Right lung (tissue), 10 donors: ENCODE data around the gene EPB41L4B. TPM values are rescaled to one million over a fixed set of nuclear protein-coding genes. Genes with fewer than 3 reads are reported as not detected.
"Not testable (repeated sequence)": the region's sequence is repeated elsewhere in the genome, so short reads cannot be mapped to it uniquely, and the experiment has no call there.

ENCODE experiments used
- DNase-seq, 2 donors: peaks; one replicate each; pipeline ENCODE4 v3.0.0-alpha.2; 2013
- long read RNA-seq, 8 donors: transcript quantifications; one replicate each; lab custom pipeline, GENCODE V29; 2026
- polyA plus RNA-seq, 5 donors: library from polyadenylated mRNA; unstranded; fragments of 120-200 nt; gene quantifications; one replicate each; pipeline versions ENCODE4 v1.2.1 to v1.2.3, GENCODE V29; 2013; ENCODE audit warnings: inconsistent platforms in 1 of 5, low replicate concordance in 1 of 5; ENCODE audit not compliant: insufficient read length in 5 of 5, insufficient read depth in 1 of 5

Gene EPB41L4B
- 10 to 100 TPM; 11.7 to 15.5 (median 13.2) TPM for polyA plus RNA-seq
- long read RNA-seq, donor 1, full-length matches to known transcripts: 4 of 4 reads
- long read RNA-seq, donor 1, partial matches to known transcripts: 0 of 4 reads
- long read RNA-seq, donor 1, other reads (novel, unspliced or antisense): 0 of 4 reads
- long read RNA-seq, donor 2, full-length matches to known transcripts: 1 of 1 reads
- long read RNA-seq, donor 2, partial matches to known transcripts: 0 of 1 reads
- long read RNA-seq, donor 2, other reads (novel, unspliced or antisense): 0 of 1 reads
- long read RNA-seq, donor 3: 0 reads
- long read RNA-seq, donor 4, full-length matches to known transcripts: 1 of 1 reads
- long read RNA-seq, donor 4, partial matches to known transcripts: 0 of 1 reads
- long read RNA-seq, donor 4, other reads (novel, unspliced or antisense): 0 of 1 reads
- long read RNA-seq, donor 5: 0 reads
- long read RNA-seq, donor 6, full-length matches to known transcripts: 5 of 5 reads
- long read RNA-seq, donor 6, partial matches to known transcripts: 0 of 5 reads
- long read RNA-seq, donor 6, other reads (novel, unspliced or antisense): 0 of 5 reads
- long read RNA-seq, donor 7, full-length matches to known transcripts: 3 of 3 reads
- long read RNA-seq, donor 7, partial matches to known transcripts: 0 of 3 reads
- long read RNA-seq, donor 7, other reads (novel, unspliced or antisense): 0 of 3 reads
- long read RNA-seq, donor 8, full-length matches to known transcripts: 1 of 1 reads
- long read RNA-seq, donor 8, partial matches to known transcripts: 0 of 1 reads
- long read RNA-seq, donor 8, other reads (novel, unspliced or antisense): 0 of 1 reads

DNA sequence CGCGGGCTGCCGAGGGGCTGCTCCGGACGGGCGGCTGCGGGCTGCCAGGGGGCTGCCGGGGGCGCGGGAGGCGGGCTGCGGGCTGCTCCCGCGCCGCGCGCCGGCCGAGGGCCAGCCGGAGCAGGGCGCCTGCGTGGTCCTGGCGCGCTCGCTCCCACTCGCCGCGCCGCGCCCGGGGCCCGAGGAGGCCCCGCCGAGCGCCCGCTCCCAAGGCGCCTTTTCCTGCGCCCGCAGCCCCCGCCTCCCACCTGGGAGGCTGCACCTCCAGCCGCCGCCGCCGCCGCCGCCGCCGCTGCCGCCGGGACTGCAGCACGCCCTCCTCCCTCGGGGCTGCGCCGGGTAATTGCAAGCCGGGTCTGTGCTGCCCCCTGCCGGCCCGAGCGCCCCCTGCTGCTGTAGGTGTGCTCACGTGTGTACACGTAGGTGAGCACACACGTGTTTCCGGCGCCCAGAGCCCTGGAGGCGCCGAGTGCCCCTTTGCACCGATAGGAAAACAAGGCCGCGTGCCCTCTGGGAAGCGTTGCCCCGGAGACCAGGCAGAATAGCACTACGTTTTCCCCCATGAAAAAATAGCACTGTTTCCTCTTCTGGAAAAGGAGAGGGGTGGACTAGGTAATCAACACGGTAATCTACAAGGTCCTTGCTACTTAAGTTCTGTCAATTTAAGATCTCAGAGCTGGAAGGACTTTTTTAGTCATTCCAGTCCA is at the start of gene EPB41L4B:
Gene EPB41L4B, minus strand, starts transcription at position 318 of the 707 bp plus-strand sequence. CDS start 613 bp downstream, outside the sequence.
- DNase-seq: peak; percentile 76 to 79

DNA sequence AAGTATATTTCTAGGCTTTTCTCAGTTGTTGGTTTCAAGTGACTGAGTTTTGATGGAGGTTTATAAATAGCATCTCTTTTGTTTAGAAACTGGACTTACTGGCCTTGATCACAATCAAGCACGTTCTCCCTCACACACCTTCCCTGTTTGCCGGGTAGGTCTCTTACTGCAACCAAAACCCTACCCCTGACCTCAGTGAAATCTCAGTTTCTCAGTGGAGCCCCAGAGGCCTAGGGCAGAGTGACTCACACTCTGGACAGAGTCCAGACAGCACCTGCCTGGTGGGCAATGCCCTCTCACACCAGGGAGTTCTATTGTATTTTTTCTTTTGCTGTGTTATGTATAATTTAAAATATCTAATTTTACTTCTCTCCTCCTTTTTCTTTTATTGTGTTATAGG is 48.4 kb upstream of the EPB41L4B start:
- DNase-seq: no peak

- DNase-seq: no peak
Measured at GRCh38 chr9:109360771-109361170, 39.9 kb upstream of the EPB41L4B start.

DNA sequence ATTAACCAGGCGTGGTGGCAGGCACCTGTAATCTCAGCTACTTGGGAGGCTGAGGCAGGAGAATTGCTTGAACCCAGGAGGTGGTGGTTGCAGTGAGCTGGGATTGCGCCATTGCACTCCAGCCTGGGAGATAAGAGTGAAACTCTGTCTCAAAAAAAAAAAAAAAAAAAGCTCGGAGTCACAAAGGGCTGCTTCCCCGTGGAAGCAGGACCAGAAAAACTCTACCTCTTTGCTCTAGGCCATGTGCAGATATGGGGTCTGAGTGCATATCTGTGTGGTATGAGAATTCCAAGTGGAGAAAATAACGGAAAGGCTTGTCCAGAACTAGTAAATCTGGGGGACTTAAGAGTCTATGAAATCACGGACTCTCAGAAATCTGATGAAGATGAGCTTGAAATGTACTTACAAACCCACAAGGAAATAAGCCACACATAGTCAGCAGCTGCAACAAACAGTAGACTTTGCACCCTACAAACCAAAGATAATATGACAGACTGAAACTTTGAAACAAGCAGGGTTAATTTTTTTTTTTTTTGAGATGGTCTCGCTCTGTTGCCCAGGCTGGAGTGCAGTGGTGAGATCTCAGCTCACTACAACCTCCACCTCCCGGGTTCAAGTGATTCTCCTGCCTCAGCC is 38.2 kb upstream of the EPB41L4B start:
- not testable (repeated sequence) for DNase-seq

GRCh38 chr9:109355564-109356297 is 34.9 kb upstream of the EPB41L4B start:
- no peak for DNase-seq

DNA sequence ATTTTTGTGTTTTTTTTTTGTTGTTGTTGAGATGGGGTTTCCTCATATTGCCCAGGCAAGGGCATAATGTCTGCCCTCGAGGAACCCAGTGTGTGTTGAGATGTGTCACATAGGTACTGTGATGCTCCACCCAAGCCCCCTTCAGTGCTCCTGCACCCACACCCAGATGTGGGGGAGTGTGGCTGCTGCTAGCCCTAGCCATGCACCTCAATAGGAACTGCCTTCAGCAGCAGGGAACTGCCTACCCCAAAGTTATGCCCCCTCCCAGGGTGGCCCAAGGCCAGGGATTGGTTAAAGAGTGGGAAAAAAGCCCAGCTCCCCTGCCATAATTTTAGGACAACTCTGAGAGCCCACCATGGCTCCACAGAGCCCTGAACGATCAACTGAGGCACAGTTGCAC is 33.3 kb upstream of the EPB41L4B start:
- DNase-seq: no peak

- no peak for DNase-seq
Measured at GRCh38 chr9:109351032-109351431, 30.2 kb upstream of the EPB41L4B start.

GRCh38 chr9:109349421-109349846 is 28.6 kb upstream of the EPB41L4B start:
- DNase-seq: no peak

DNA sequence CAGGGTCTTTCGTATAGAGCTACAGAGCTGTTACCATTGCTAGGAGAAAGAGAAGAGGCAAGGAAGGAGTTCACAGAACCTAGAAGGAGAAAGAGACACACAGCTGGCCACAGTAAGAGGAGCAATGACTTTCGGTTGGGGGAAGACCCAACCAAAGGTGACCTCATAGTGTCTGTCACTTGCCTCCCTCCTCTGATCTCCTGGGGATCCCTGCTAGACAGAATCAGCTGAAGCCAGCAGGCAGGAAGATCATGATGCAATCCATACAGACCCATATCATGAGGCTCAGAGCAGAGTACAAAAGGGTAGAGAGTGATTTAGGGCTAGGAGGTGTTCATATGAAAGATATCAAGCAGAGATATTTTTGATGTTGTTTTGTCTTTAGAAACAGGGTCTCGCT is 26.0 kb upstream of the EPB41L4B start:
- no peak for DNase-seq

GRCh38 chr9:109344866-109345265 is 24.0 kb upstream of the EPB41L4B start:
- DNase-seq: no peak

DNA sequence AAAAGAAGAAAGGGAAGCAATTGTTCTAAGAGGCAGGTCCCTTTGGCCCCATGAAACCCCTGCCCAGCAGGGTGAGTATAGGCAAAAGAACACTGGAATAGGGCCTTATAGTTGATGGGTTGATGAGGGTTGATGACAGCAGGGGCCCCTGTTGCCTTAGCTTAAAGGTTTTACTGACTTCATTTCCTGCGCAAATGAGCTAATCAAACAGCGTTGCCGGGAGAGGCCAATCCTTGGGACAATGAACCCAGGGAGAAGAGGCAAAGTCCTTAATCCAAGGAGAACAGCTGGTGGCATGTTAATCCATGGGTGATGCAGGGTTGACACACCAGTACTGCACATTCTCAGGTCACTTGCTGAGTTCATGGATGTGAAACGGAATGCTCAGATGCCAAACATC is 22.0 kb upstream of the EPB41L4B start:
- DNase-seq: no peak

- no peak for DNase-seq
Measured at GRCh38 chr9:109341561-109341960, 20.7 kb upstream of the EPB41L4B start.

- DNase-seq: not testable (repeated sequence)
Measured at GRCh38 chr9:109340979-109341378, 20.1 kb upstream of the EPB41L4B start.

DNA sequence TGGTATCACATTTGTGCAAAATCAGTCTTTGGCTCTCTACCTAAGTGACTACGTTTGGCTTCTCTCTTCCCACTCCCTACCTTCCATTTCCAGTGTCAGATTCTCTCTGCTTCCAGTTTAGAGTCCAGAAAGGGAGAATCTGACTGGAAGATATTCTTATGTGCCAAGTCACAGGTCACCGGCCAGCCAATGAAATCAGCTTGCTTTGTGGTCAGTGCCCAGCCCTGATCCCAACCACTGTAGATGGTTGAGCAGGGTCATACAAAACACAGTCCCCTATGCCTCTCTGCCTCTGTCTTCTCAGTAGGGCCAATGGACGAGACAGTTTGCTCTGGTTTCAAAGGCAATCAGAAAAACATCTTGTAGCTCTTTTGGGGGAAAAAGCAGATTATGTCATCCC is 15.6 kb upstream of the EPB41L4B start:
- DNase-seq: no peak

GRCh38 chr9:109335929-109336328 is 15.1 kb upstream of the EPB41L4B start:
- DNase-seq: no peak

- no peak for DNase-seq
Measured at GRCh38 chr9:109335121-109335520, 14.3 kb upstream of the EPB41L4B start.

DNA sequence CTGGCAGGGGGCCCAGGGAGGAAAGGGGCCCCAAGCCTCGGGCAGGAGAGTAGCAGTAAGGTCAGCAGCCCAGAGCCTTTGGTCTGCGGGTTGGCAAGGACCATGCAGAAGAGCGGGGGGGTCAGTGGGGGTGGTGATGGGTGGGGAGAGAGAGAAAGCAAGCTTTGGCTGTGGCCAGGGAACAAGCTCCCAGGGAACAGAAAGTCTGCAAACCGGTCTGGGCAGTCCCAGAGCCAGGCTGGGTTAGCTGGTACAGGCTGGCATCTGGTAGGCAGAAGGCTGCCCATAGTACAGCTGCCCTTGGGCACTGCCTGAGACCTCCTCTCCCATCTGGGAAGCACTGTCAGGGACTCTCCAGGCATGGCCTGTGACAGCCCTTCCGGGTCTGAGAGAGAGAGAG is 10.5 kb upstream of the EPB41L4B start:
- peak in 1 of 2 donors; percentile 63 for DNase-seq

DNA sequence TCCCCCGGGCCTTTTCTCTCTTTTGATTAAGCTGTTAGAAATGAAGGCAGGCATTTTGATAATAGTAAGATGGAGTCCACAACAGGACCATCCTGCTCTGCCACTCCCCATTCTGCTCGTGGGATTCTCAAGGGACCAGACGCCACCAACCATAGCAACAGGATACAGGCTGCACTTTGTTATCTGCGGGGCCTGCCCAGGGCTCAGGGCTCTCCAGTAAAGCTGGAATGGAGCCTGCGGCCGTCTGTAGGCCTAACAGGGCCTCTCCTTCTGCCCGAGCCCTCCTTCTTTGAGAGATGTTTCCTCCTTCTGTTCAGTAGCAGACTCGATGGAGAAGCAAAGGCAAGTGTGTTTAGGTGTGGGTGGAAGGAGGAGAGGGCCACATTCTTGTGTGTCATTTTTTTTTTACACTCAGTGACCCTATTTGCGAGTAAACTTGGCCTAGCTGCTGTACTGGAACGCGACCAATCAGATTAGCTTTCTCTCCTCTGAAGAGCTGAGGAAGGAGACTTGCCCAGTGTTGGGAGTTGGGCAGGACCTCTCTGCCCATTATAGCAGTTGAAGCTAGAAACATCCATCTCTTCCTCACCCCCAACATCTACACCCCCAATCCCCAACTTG is 8.9 kb upstream of the EPB41L4B start:
- DNase-seq: no peak

GRCh38 chr9:109328978-109329637 is 8.2 kb upstream of the EPB41L4B start:
- DNase-seq: no peak

DNA sequence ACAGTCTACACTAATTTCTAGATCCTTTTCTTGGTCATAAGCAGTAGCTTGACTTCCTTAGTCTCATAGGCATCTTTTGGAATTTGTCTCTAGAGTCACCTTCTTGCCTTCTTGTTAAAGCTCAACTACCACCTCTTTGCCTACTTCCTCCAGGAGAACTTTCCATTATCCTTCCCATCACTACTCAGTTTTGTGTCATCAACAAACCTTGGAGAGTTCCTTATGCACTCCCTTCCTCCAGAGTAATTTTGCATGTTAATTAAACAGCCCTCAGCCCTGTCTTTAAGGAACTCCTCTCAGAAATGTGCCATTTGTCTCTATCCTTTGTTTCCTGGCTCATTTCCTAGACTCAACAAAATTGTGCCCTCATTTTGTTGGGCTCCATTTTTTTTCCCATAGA is 4.2 kb upstream of the EPB41L4B start:
- no peak for DNase-seq
